HG03060 (cell line): ENCODE results near the gene AK2.
"Not testable (repeated sequence)": the region's sequence is repeated elsewhere in the genome, so short reads cannot be mapped to it uniquely, and the experiment has no call there.

ENCODE experiments used
- ATAC-seq: cut with Tn5 transposase; IDR thresholded peaks from one replicate; pipeline ENCODE4 v1.9.1; 2021; ENCODE audit warnings: low read depth, moderate number of reproducible peaks; ENCODE audit not compliant: unreplicated experiment

The AK2 gene

DNA sequence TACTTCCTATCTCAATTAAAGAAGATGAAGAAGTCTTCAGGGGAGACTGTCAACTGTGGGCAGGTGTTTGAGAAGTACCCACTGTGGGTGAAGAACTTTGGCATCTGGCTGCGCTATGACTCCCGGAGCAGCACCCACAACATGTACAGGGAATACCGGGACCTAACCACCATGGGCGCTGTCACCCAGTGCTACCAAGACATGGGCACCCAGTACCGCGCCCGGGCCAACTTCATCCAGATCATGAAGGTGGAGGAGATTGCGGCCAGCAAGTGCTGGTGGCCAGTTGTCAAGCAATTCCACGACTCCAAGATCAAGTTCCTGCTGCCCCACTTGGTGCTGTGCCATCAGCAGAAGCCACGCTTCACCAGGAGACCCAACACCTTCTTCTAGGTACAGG lies 56.6 kb downstream of the AK2 start:
- ATAC-seq: no peak

DNA sequence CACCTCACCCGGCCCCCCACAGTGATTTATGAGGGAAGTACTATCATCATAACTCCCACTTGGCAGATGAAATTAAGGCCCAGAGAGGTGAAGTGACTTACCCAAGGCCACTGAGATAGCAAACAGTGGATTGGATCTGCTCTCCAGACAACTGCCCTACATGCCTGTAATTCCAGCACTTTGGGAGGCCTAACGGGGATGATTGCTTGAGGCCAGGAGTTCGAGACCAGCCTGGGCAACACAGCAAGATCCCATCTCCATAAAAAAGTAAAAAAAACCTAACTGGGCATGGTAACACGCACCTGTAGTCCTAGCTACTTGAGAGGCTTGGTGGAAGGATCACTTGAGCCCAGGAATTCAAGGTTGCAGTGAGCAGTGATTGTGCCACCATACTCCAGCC lies 57.8 kb downstream of the AK2 start:
- no peak for ATAC-seq

DNA sequence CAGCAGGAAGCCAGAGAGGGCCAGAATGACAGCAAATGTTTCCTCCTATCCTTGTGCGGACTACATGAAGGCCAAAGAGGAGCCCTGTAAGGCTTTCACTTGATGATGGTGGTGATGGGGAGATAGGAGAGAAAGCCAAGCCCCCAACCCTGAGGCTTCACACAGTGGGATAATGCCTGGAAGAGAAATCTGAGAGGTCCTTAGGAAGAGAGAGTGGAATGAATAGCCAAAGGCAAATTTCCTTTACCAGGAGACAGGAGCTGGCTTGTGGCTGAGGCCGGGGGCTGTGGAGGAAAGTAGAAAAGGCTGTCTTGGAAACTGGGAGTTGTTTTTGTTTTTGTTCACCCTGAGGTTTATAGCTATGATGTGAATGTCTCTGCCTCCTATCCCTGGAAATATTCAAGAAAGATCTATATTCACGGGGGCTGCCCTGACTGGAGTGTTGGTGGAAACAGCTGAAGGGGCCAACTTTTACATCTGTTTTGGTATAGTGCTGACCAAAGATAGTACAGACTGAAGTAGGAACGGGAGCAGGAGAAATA lies 59.1 kb downstream of the AK2 start:
- no peak for ATAC-seq

DNA sequence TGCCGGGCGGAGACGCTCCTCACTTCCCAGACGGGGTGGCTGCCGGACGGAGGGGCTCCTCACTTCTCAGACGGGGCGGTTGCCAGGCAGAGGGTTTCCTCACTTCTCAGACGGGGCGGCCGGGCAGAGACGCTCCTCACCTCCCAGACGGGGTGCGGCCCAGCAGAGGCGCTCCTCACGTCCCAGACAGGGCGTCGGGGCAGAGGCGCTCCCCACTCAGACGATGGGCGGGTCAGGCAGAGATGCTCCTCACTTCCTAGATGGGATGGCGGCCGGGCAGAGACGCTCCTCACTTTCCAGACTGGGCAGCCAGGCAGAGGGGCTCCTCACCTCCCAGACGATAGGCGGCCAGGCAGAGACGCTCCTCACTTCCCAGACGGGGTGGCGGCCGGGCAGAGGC lies 61.6 kb downstream of the AK2 start:
- not testable (repeated sequence) for ATAC-seq

DNA sequence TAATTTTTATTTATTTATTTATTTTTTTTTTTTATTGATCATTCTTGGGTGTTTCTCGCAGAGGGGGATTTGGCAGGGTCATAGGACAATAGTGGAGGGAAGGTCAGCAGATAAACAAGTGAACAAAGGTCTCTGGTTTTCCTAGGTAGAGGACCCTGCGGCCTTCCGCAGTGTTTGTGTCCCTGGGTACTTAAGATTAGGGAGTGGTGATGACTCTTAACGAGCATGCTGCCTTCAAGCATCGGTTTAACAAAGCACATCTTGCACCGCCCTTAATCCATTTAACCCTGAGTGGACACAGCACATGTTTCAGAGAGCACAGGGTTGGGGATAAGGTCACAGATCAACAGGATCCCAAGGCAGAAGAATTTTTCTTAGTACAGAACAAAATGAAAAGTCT lies 63.2 kb downstream of the AK2 start:
- ATAC-seq: not testable (repeated sequence)

DNA sequence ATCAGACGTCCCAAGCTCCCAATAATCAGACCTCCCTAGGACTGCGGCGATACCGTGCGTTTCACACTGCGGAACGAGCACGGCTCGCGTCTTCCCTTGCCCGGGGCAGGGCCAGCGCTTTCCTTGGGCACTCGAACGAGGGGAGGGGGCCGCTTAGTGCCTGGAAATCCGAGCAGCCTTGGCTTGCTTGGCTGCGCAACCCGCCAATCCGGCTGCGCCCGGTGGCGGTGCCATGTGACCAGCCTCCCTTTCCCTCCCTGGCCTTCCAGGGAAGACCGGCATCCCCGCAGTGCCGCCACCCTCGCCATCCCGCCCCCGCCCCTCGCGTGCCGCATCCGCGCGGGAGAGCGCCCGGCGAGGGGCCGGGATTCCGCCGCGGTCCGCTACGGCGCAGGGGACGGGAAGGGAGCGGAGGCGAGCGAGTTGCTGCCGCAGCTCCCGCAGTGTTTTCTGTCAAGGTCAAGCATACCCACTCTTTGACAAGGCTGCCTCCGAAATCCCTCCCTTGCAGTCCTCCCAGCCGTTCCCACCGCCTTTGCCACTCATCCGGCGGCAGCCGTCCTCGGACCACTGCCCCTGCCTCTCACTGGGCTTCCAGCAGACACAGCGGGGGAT lies 63.8 kb downstream of the AK2 start:
- no peak for ATAC-seq

DNA sequence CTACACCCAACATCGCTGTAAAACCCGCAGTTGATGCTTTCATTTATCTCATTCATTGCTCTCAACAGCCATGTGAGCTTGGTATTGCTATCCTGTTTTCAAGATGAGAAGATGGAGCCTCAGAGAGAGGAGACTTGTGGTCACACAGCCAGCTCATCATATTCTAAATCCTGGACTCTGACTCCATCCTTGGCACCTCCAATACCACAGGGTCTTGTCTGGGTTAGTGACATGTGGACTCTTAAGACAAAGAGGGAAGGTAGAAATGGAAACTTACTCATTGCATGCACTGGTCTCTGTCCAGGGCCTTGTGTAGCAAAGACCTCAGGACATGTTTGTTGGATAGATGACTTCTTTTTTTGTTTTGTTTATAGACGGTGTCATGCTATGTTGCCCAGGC lies 65.1 kb downstream of the AK2 start:
- ATAC-seq: no peak

DNA sequence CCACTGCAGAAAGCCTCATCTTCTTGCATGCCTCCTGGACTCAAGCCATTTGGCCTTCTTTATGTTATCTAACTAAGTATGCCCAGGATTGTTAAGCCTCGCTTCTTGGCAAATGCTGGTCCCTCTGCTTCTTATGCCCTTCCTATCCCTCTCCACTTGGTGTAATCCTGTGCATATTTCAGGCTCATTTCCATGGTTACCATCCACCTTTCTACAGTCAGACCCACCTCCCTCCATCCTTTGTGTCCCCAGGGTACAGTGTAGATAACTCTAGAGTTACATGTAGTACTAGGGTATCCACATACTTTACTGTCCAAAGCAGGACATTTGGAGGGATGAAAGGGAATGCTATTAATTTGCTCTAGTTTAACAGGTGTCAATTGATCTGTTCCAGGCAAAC lies 65.5 kb downstream of the AK2 start:
- no peak for ATAC-seq

DNA sequence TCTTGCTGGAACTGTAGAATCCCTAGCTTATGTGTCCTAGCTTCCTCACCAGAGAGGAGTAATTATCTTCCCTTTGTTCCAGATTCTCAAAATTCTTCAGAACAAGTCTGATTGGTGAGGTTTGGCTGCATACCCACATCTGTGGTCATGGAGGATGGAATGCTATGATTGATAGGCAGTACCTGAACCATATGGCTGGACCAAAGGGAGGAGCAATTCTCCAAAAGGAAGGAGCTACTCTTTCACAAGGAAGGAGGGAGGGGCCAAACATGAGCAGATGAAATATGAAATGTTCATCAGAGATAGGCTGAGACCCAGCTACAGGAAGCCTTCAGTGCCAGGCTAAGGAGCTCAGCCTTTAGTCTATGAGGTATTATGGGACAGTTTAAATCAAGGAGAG lies 67.1 kb downstream of the AK2 start:
- no peak for ATAC-seq

DNA sequence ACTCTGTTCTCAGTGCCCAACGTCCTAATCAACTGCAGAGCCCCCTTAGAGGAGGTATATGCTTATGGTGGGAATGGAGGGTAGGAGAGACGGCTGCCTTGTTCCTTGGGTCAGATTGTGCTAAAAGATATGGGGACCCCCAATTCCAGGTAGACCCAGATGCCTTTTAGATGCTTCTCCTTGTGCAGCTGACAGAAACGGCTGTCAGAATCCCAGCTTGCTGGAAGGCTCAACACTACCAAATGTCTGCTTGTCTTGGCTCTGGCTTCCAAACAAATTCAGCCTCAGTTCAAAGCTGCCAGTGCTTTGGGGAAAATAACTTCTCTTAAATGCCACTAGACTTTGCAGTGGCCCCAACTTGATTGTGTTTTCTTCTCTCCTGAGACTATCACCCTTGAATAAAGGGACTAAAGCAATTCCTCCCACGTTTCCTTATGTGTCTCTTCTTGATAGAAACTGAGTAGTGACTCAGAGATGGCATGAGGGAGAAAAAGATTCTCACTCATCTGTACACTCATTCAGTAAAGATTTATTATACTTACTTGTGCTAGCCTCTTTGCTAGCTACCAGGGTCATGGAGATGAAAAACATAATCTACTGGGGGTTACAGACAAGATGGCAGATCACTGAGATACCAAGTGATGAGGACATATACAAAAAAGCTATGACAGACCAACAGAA lies 68.7 kb downstream of the AK2 start:
- ATAC-seq: no peak

DNA sequence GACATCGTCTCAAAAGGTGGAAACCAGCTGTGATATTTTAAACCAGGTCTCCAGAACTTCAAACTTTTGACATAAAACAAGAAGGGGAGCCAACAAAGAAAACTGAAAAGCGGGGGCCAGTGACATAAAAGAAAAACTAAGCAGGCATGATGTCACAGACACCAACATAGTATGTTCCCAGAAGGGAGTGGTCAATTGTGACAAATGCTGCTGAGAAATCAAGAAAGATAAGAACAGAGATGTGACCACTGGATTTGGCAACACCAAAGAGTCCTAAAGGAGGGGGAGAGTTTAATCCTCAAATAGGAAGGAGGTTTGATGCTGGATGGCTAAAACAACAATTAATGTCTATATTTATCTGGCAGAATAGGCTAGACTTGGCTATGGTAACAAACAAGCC lies 69.8 kb downstream of the AK2 start:
- no peak for ATAC-seq

DNA sequence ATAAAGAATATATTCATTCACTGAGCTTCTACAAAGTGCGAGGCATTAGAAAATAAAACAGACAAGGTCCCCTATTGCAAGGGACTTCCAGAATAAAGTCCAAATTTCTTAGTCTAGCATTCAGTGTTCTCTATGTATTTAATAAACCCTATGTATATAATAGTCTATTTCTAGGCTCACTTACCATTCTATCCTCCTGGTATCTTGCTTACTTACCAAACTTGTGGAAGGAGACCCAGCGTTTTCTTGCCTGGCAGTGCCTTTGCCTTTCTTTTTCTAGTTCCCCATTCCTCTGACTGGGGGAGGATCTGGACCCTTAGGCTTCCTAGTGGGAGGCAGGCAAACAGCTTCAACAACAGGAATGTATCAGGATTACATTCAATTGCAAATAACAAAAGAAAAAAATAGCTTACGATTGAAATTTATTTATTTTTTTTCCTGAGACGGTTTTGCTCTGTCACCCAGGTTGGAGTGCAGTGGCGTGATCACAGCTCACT lies 71.4 kb downstream of the AK2 start:
- ATAC-seq: no peak

DNA sequence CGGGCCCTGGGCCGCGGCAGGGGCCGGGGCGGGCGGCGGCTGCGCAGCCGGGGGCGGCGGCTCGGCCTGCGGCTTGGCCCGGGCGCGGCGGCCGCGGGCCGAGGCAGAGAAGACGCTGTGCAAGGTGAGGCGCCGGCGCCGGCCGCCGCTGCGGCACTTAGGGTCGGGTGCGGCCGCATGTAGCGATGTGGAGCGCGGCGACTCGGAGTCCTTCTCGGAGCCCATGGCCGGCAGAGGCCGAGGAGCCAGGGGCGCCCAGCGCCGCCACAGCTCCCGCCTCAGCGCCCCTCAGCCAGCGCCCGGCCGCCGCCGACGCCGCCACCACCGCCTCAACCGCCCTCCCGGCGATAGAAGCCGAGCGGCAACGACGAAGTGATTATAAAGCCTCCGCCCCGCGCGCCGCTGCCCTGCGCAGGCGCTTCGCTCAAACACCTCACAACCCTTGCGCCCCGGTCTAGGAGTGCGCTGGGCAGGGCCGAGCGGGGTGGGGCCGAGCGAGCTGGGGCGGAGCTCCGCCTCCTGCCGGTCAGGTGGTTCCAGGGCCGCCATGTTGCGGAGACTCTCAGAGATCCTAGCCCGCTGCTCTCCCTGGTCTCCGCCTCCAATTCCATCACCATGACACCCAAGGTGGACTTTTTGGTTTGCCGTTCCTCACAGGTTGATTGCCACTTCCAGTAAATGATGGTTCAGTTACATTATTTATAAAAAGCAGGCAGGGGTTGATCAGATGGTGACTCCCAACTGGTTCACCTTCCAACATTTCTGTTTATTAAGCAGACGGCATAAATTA lies 72.0 kb downstream of the AK2 start, which contains the start of gene RNF19B:
RNF19B (minus strand) TSS at position 349 of the 790 bp plus-strand sequence; CDS start at position 225, 124 bp downstream.
- peak; percentile 50 for ATAC-seq

DNA sequence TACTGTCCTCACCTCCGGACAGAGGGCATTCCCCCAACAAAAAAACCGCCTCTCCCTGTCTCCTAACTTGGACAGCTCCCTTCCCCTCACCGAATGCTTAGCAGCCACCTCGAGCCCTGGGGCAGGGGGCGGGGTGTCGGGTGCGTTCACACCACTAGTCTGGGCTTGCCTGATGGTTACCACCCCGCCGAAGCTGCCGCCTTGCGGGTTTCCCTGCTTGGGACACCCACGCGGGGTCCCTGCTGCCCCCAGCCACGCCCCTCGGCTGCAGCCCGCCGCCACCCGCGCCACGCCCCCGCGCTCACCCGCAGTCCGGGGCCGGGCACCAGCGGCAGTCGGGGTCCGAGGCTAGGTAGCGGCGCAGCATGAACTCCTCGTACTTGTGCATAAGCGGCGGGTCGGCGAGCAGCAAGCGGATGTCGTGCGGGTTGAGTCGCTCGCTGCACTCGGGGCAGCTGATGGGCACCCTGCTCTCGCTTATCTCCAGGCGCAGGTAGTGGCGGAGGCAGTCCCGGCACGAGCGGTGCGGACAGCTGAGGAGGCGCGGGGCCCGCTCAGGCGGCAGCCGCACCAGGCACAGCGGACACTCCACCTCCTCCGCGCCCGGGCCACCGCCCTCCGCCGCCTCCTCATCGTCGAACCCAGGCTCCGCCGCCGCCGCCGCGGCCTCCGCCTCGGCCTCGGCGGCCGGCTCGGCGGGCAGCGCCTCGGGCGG lies 72.8 kb downstream of the AK2 start:
- ATAC-seq: no peak

DNA sequence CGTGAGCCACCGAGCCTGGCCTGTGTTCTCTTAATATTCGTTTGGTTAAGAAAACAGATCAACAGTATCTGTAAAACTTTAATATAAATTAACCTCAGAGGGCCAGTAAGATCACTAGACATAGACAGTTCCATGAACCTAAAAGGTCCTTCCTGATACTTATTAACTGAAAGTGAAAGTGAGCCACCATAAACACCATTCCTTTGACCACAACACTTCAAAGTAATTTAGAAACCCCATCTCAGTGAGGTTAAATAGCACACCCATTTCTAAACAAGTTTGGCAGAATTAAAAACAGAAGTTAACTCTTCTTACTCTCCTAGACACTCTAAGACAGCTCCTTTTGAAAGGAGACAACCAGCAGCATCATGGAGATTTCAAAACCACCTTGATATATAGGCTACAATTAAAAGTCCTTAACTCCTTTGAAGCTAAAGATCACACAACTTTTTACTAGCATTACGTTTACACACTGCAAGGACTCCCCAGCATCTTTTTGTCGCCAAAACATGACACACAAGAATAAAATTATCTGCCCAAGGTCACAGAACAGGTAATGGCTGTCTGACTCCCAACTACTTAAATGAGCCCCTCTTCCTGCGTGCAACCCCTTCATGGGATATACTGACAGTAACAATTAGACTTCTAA lies 74.3 kb downstream of the AK2 start:
- ATAC-seq: no peak

DNA sequence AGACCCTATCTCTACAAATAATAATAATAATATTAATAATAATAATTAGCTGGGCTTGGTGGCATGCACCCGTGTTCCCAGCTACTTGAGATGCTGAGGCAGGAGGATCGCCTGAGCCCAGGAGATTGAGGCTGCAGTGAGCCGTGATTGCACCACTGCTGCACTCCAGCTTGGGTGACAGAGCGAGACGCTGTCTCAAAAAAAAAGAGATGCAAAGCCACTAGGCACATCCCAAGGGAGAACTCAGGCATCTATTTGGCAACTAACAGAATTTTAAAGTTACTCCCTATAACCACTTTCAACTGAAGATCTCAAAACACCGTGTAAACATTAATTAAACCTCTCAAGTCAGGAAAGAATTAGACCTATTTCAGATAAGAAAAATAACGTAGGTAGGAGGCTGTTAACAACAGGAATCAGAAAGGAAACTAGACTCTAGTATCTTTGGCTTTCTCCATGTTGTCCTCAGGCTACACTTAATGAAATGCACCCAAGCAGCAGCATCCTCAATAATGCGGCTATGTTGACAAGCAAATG lies 75.8 kb downstream of the AK2 start:
- ATAC-seq: no peak

DNA sequence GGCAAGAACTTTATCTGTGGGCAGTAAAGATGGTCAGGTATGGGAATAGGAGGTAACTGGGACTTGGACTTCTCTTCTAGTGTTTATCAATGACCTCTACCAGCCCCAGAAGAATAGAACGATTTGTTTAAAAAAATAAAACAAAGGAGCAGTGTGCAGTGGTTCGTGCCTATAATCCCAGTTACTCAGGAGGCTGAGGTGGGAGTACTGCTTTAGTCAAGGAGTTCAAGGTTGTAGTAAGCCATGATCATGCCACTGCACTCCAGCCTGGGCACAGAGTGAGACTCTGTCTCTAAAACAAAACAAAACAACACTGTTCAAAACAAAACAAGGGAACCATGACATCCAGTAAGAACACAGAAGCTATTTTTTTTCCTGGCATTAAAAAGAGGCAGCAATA lies 76.3 kb downstream of the AK2 start:
- no peak for ATAC-seq

DNA sequence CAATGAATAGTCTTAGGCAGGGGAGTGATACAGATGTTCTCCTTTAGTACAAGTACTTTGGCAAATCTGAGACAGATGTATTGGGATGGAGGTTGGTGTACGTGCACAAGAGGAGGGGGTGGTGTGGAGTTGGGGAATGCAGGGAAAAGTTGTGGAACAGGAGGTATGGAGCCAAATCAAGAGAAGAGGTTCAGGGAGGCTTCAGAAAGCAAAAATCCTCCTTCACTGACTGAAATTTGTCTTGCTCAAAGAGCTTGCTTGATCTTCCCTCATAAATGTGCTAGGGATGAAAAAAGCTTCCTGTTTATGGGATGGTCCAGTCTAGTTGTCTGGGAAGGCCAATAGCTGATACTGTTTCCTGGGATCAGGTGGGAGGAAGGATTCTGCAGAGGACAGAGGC lies 77.9 kb downstream of the AK2 start:
- ATAC-seq: no peak
